Measurements from ENCODE around the gene SPATA16.

DNA sequence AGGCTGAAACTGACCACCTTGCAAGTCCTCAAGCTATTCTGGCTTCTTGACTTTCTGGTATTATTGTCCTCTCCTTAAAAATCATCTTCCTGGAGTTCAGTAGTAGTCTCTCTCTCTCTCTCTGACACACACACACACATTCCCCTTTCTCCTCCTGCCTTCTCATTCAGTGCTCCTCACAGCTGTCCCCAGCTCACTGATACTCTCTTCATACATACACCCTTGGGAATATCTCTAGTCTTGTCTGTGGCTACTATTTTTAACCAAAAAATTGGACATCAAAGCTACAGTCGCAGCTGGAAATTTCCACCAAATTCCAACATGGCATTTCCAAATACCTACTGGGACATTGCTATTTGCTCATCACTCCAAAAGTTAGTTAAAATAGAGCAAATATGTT is 211.6 kb downstream of the SPATA16 start:
- TF ChIP-seq BACH2 (CRISPR knock-in tag; IDR thresholded peaks at IDR 0.05; ENCODE audit: borderline replicate concordance): no peak
- TF ChIP-seq, protein P1, sequence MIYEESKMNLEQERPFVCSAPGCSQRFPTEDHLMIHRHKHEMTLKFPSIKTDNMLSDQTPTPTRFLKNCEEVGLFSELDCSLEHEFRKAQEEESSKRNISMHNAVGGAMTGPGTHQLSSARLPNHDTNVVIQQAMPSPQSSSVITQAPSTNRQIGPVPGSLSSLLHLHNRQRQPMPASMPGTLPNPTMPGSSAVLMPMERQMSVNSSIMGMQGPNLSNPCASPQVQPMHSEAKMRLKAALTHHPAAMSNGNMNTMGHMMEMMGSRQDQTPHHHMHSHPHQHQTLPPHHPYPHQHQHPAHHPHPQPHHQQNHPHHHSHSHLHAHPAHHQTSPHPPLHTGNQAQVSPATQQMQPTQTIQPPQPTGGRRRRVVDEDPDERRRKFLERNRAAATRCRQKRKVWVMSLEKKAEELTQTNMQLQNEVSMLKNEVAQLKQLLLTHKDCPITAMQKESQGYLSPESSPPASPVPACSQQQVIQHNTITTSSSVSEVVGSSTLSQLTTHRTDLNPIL (CRISPR knock-in tag; IDR thresholded peaks at IDR 0.05; ENCODE audit: low read depth): no peak
- TF ChIP-seq TSHZ2 (CRISPR knock-in tag; IDR thresholded peaks at IDR 0.05): no peak
- TF ChIP-seq ARNTL (CRISPR knock-in tag; IDR thresholded peaks at IDR 0.05; ENCODE audit: borderline replicate concordance, low read depth): no peak
- TF ChIP-seq OSR1 (CRISPR knock-in tag; IDR thresholded peaks at IDR 0.05): no peak
- TF ChIP-seq ZFP3 (CRISPR knock-in tag; IDR thresholded peaks at IDR 0.05): no peak

Measured in SK-N-SH treated with all-trans-retinoic acid at 6 μM for 48 hours (cell line).